Adrenal gland (tissue), 5 donors: ENCODE data around the gene MRPL3.

Experiments used
- POLR2A ChIP-seq, 2 donors: fragments of 450-650 bp; IDR thresholded peaks; one replicate each; pipeline ENCODE4 v1.6.1; 2017; ENCODE audit warnings: antibody characterized with exemption in 2 of 2, mild to moderate bottlenecking in 2 of 2, moderate library complexity in 1 of 2
- TF ChIP-seq, protein P1 (sequence below), 6 experiments: fragments of 450-650 bp in 4 of 6; fragments of 200-600 bp in 2 of 6; sonication (generic) in 1 of 6; IDR thresholded peaks; 1 replicate in 5 of 6; 2 replicates in 1 of 6; pipeline versions ENCODE4 v1.5.1 to v1.8.0; 2016 to 2021; ENCODE audit warnings: antibody characterized with exemption in 6 of 6, mild to moderate bottlenecking in 2 of 6, moderate library complexity in 1 of 6
- donor health status: DM: no; HTN: no; CAD: no.

DNA sequence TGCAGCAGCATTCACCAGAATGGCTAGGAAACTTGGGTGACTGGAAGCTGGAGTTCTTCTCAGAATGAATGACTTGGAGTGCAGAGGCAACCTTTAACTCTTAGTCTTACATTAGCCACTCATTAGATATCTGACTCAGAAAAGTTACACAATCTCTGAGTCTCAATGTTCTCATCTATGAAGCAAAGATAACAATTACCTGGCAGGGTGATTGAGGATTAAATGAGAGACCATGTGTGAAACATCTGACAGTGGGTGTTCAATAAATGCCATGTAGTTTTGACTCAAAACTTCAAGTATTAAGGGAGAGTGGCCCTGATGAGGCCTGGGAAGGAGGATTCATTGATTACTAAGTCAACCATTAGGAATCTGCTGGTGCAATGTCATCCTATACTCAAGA is 48.3 kb downstream of the MRPL3 start:
- TF ChIP-seq, protein P1, sequence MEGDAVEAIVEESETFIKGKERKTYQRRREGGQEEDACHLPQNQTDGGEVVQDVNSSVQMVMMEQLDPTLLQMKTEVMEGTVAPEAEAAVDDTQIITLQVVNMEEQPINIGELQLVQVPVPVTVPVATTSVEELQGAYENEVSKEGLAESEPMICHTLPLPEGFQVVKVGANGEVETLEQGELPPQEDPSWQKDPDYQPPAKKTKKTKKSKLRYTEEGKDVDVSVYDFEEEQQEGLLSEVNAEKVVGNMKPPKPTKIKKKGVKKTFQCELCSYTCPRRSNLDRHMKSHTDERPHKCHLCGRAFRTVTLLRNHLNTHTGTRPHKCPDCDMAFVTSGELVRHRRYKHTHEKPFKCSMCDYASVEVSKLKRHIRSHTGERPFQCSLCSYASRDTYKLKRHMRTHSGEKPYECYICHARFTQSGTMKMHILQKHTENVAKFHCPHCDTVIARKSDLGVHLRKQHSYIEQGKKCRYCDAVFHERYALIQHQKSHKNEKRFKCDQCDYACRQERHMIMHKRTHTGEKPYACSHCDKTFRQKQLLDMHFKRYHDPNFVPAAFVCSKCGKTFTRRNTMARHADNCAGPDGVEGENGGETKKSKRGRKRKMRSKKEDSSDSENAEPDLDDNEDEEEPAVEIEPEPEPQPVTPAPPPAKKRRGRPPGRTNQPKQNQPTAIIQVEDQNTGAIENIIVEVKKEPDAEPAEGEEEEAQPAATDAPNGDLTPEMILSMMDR (IDR thresholded peaks at IDR 0.05) = no peak
- no peak for TF ChIP-seq POLR2A (IDR thresholded peaks at IDR 0.05)
